Measurements from ENCODE around the gene GHITM.

GHITM gene

DNA sequence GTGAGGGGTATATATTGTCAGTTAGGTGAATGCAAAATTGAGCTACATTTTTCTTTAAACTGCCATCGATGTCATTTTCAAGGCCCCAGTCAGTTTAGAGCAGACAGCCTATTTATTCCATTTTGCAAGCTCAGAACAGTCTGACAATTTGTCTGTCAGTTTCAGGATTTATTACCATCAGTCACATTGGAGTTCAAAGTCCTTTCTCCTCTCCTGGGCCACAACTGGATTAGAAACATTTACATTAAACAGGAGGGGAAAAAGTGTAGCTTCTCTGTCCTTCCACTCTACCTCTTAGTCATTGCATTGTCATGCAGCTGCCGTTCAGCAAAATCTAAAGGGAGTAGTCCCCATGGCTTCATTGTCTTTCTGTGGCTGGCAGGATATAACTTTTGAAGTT lies 3.5 kb upstream of the GHITM start:
- ATAC-seq (ENCODE audit: low read depth) (no peak), DNase-seq (ENCODE audit: low spot score) (no peak)
- H3K27ac ChIP-seq (ENCODE audit: poor library complexity, severe bottlenecking): no peak overlapping the region

GRCh38 chr10:84137811-84138210 lies 1.5 kb upstream of the GHITM start:
- no peak for TF ChIP-seq CTCF (IDR thresholded peaks at IDR 0.05; ENCODE audit: poor library complexity, severe bottlenecking)
- no peak for DNase-seq (ENCODE audit: low spot score)
- peaks cover 9% of the 10 kb centered on the region for H3K4me1 ChIP-seq (ENCODE audit: insufficient read depth, poor library complexity, severe bottlenecking)
- no peak overlapping the region for H3K4me3 ChIP-seq (ENCODE audit: severe bottlenecking)
- peaks cover 22% of the 10 kb centered on the region for H3K36me3 ChIP-seq (ENCODE audit: low read depth)
- H3K27me3 ChIP-seq (ENCODE audit: insufficient read depth, poor library complexity, severe bottlenecking): no peaks in the 10 kb centered on the region
- ATAC-seq (ENCODE audit: low read depth): no peak
- no peak overlapping the region for H3K27ac ChIP-seq (ENCODE audit: poor library complexity, severe bottlenecking)
- H3K9me3 ChIP-seq (ENCODE audit: severe bottlenecking): no peaks in the 10 kb centered on the region

More for the DNA sequence above, 3.5 kb upstream of the GHITM start:
- Histone ChIP-seq H3K27me3 (ENCODE audit: insufficient read depth, poor library complexity, severe bottlenecking) (no peaks in the 10 kb centered on the region), H3K4me1 (ENCODE audit: insufficient read depth, poor library complexity, severe bottlenecking) (peaks cover 3% of the 10 kb centered on the region), H3K36me3 (ENCODE audit: low read depth) (peaks cover 3% of the 10 kb centered on the region), H3K4me3 (ENCODE audit: severe bottlenecking) (no peak overlapping the region), H3K9me3 (ENCODE audit: severe bottlenecking) (no peaks in the 10 kb centered on the region)
- TF ChIP-seq CTCF (IDR thresholded peaks at IDR 0.05; ENCODE audit: poor library complexity, severe bottlenecking): no peak

DNA sequence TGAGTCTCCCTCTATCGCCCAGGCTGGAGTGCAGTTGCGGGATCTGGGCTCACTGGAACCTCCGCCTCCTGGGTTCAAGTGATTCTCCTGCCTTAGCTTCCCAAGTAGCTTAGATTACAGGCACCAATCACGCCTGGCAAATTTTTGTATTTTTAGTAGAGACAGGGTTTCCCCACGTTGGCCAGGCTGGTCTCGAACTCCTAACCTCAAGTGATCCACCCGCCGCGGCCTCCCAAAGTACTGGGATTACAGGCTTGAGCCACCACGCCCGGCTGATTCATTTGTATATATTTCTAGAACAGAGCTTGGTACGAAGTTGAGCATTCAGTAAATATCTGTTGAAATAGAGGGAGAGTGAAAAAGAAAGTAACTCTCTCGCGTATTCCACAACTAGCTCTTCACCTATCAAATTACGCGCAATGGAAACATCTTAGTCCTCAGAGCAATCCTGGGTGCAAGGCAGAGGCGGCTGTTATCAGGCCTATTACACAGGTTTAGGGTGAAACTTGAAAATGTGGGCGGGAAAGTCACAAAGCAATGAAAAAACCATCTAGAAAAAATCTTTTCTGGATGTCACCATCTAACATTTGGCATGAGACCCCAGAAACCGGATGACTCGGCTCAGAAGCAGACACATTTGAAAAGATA lies 707 bp upstream of the GHITM start:
- DNase-seq (ENCODE audit: low spot score): no peak
- Histone ChIP-seq H3K27ac (ENCODE audit: poor library complexity, severe bottlenecking) (no peak overlapping the region), H3K4me3 (ENCODE audit: severe bottlenecking) (peak overlapping the region; percentile 76), H3K36me3 (ENCODE audit: low read depth) (peaks cover 30% of the 10 kb centered on the region), H3K4me1 (ENCODE audit: insufficient read depth, poor library complexity, severe bottlenecking) (peaks cover 9% of the 10 kb centered on the region), H3K27me3 (ENCODE audit: insufficient read depth, poor library complexity, severe bottlenecking) (no peaks in the 10 kb centered on the region), H3K9me3 (ENCODE audit: severe bottlenecking) (no peaks in the 10 kb centered on the region)
- TF ChIP-seq CTCF (IDR thresholded peaks at IDR 0.05; ENCODE audit: poor library complexity, severe bottlenecking): no peak
- no peak for ATAC-seq (ENCODE audit: low read depth)

DNA sequence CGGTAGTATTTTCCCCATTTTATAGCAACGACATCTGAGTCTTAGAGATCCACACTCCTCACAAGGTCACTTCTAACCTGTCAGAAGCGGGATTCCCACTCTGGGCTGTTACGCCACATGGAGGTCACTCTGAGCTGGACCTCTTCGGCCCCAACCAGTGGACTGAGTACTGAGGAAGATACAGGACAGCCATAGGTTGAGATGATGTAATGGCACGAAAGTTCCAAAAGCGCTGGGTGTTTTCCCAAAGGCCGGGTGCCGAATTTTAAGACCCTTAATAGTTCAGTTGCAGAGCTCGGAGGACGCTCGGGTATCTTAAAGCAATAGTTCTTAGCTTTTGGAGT lies 699 bp downstream of the GHITM start:
- ATAC-seq (ENCODE audit: low read depth): peak; percentile 18; the same call in 2 of the 3 replicates
- H3K27ac ChIP-seq (ENCODE audit: poor library complexity, severe bottlenecking): peak overlapping the region; percentile 63
- H3K27me3 ChIP-seq (ENCODE audit: insufficient read depth, poor library complexity, severe bottlenecking): no peaks in the 10 kb centered on the region
- peaks cover 44% of the 10 kb centered on the region for H3K36me3 ChIP-seq (ENCODE audit: low read depth)
- no peak for DNase-seq (ENCODE audit: low spot score)
- no peaks in the 10 kb centered on the region for H3K9me3 ChIP-seq (ENCODE audit: severe bottlenecking)
- no peak for TF ChIP-seq CTCF (IDR thresholded peaks at IDR 0.05; ENCODE audit: poor library complexity, severe bottlenecking)
- peaks cover 9% of the 10 kb centered on the region for H3K4me1 ChIP-seq (ENCODE audit: insufficient read depth, poor library complexity, severe bottlenecking)
- peak overlapping the region; percentile 76 for H3K4me3 ChIP-seq (ENCODE audit: severe bottlenecking)

GRCh38 chr10:84147347-84147746 lies 8.0 kb downstream of the GHITM start:
- Histone ChIP-seq H3K4me3 (ENCODE audit: severe bottlenecking) (no peak overlapping the region), H3K4me1 (ENCODE audit: insufficient read depth, poor library complexity, severe bottlenecking) (no peaks in the 10 kb centered on the region), H3K27ac (ENCODE audit: poor library complexity, severe bottlenecking) (no peak overlapping the region), H3K9me3 (ENCODE audit: severe bottlenecking) (no peaks in the 10 kb centered on the region), H3K36me3 (ENCODE audit: low read depth) (peaks cover 100% of the 10 kb centered on the region), H3K27me3 (ENCODE audit: insufficient read depth, poor library complexity, severe bottlenecking) (no peaks in the 10 kb centered on the region)
- no peak for DNase-seq (ENCODE audit: low spot score)
- ATAC-seq (ENCODE audit: low read depth): no peak
- no peak for TF ChIP-seq CTCF (IDR thresholded peaks at IDR 0.05; ENCODE audit: poor library complexity, severe bottlenecking)
